H9 (cell line): ENCODE results near the gene DUSP10. TPM values are rescaled to one million over a fixed set of nuclear protein-coding genes. Genes with fewer than 3 reads are reported as not detected.

Experiments
- DNase-seq: peaks from one replicate; pipeline ENCODE4 v3.0.0-alpha.2; 2017
- H2AFZ ChIP-seq: one replicate; pipeline ENCODE4 v1.6.1; 2013; ENCODE audit warnings: mild to moderate bottlenecking, low read length, control low read depth, moderate library complexity
- H2AK5ac ChIP-seq: 2 replicates; pipeline ENCODE4 v1.6.1; 2013; ENCODE audit warnings: low read length, control low read depth, mixed read lengths; ENCODE audit not compliant: insufficient read length
- H2BK120ac ChIP-seq: one replicate; pipeline ENCODE4 v1.6.1; 2013; ENCODE audit warnings: low read depth, mild to moderate bottlenecking, low read length, control low read depth, inconsistent platforms; ENCODE audit not compliant: poor library complexity, severe bottlenecking
- H2BK12ac ChIP-seq: 2 replicates; pipeline ENCODE4 v1.6.1; 2013; ENCODE audit warnings: low read length, control low read depth, mixed read lengths, low read depth; ENCODE audit not compliant: insufficient read length
- H2BK15ac ChIP-seq: 2 replicates; pipeline ENCODE4 v1.6.1; 2013; ENCODE audit warnings: low read depth, low read length, control low read depth
- H2BK20ac ChIP-seq: one replicate; pipeline ENCODE4 v1.6.1; 2013; ENCODE audit warnings: low read depth, mild to moderate bottlenecking, low read length, control low read depth, inconsistent platforms; ENCODE audit not compliant: poor library complexity, severe bottlenecking
- H2BK5ac ChIP-seq: 2 replicates; pipeline ENCODE4 v1.6.1; 2013; ENCODE audit warnings: low read length, control low read depth, mixed read lengths; ENCODE audit not compliant: insufficient read length
- H3K14ac ChIP-seq: 2 replicates; pipeline ENCODE4 v1.6.1; 2013; ENCODE audit warnings: low read length, control low read depth; ENCODE audit not compliant: insufficient read depth
- H3K18ac ChIP-seq: 2 replicates; pipeline ENCODE4 v1.6.1; 2013; ENCODE audit warnings: low read depth, mild to moderate bottlenecking, mixed read lengths, low read length, control low read depth; ENCODE audit not compliant: insufficient read length
- H3K23ac ChIP-seq: 2 replicates; pipeline ENCODE4 v1.6.1; 2013; ENCODE audit warnings: low read length, control low read depth, mixed read lengths, low read depth; ENCODE audit not compliant: insufficient read length
- H3K23me2 ChIP-seq: 2 replicates; pipeline ENCODE4 v1.6.1; 2013; ENCODE audit warnings: low read depth, mild to moderate bottlenecking, mixed read lengths, low read length, control low read depth; ENCODE audit not compliant: insufficient read length, poor library complexity, severe bottlenecking
- H3K27ac ChIP-seq: 2 replicates; pipeline ENCODE4 v1.5.1; 2013; ENCODE audit warnings: low read length, control low read depth, mixed read lengths, low read depth; ENCODE audit not compliant: insufficient read length
- H3K27me3 ChIP-seq: 2 replicates; pipeline ENCODE4 v1.6.1; 2013; ENCODE audit warnings: low read length, control low read depth, inconsistent platforms; ENCODE audit not compliant: insufficient read depth
- H3K4ac ChIP-seq: 2 replicates; pipeline ENCODE4 v1.6.1; 2013; ENCODE audit warnings: low read depth, mild to moderate bottlenecking, control low read depth, inconsistent platforms, low read length, moderate library complexity
- H3K4me1 ChIP-seq: 2 replicates; pipeline ENCODE4 v1.6.1; 2013; ENCODE audit warnings: low read length, control low read depth, inconsistent platforms; ENCODE audit not compliant: insufficient read depth
- H3K4me2 ChIP-seq: 2 replicates; pipeline ENCODE4 v1.6.1; 2013; ENCODE audit warnings: low read length, control low read depth, mixed read lengths; ENCODE audit not compliant: insufficient read length, insufficient read depth
- H3K56ac ChIP-seq: 2 replicates; pipeline ENCODE4 v1.6.1; 2013; ENCODE audit warnings: low read depth, mild to moderate bottlenecking, mixed read lengths, low read length, control low read depth; ENCODE audit not compliant: insufficient read length
- H3K79me1 ChIP-seq: 2 replicates; pipeline ENCODE4 v1.6.1; 2013; ENCODE audit warnings: low read depth, mild to moderate bottlenecking, moderate library complexity, low read length, control low read depth, inconsistent platforms; ENCODE audit not compliant: insufficient read depth, poor library complexity, severe bottlenecking
- H3K79me2 ChIP-seq: 2 replicates; pipeline ENCODE4 v1.6.1; 2013; ENCODE audit warnings: low read length, control low read depth, inconsistent platforms; ENCODE audit not compliant: insufficient read depth
- H3K9ac ChIP-seq: 2 replicates; pipeline ENCODE4 v1.6.1; 2013; ENCODE audit warnings: low read length, control low read depth, mixed read lengths; ENCODE audit not compliant: insufficient read length; ENCODE audit errors: extremely low read depth
- H3K9me3 ChIP-seq: one replicate; pipeline ENCODE4 v1.6.1; 2013; ENCODE audit warnings: low read depth, low read length, inconsistent platforms; ENCODE audit not compliant: control insufficient read depth
- H3T11ph ChIP-seq: one replicate; pipeline ENCODE4 v1.6.1; 2013; ENCODE audit warnings: mild to moderate bottlenecking, low read length, control low read depth, inconsistent platforms
- H4K20me1 ChIP-seq: one replicate; pipeline ENCODE4 v1.6.1; 2013; ENCODE audit not compliant: control insufficient read depth, insufficient read length, insufficient read depth
- H4K5ac ChIP-seq: 2 replicates; pipeline ENCODE4 v1.6.1; 2013; ENCODE audit warnings: low read depth, mild to moderate bottlenecking, mixed read lengths, low read length, control low read depth; ENCODE audit not compliant: insufficient read length
- H4K8ac ChIP-seq: replicated peaks from 2 replicates; pipeline ENCODE4 v1.6.1; 2013; ENCODE audit warnings: low read length, control low read depth, mixed read lengths, low read depth; ENCODE audit not compliant: insufficient read length
- H4K91ac ChIP-seq: 2 replicates; pipeline ENCODE4 v1.6.1; 2013; ENCODE audit warnings: low read depth, mild to moderate bottlenecking, moderate library complexity, mixed read lengths, low read length, control low read depth; ENCODE audit not compliant: insufficient read length
- H3K27ac Mint-ChIP-seq, 3 experiments: 2 replicates in 2 of 3; 3 replicates in 1 of 3; pipeline ENCODE4 v1.8.0; 2020 to 2021; ENCODE audit warnings: mixed read lengths in 3 of 3, mild to moderate bottlenecking in 1 of 3, moderate library complexity in 1 of 3
- H3K27me3 Mint-ChIP-seq: 2 replicates; pipeline ENCODE4 v1.8.0; 2021; ENCODE audit warnings: low read depth, mild to moderate bottlenecking, moderate library complexity, mixed read lengths
- H3K36me3 Mint-ChIP-seq, 3 experiments: 2 replicates in 2 of 3; 3 replicates in 1 of 3; pipeline ENCODE4 v1.8.0; 2020 to 2021; ENCODE audit warnings: low read depth in 3 of 3, mixed read lengths in 3 of 3; ENCODE audit not compliant: insufficient read depth in 1 of 3
- H3K4me1 Mint-ChIP-seq, 2 experiments: 2 replicates each; pipeline ENCODE4 v1.8.0; 2020; ENCODE audit warnings: mixed read lengths in 2 of 2
- H3K4me3 Mint-ChIP-seq, 2 experiments: 2 replicates in 1 of 2; 3 replicates in 1 of 2; pipeline ENCODE4 v1.8.0; 2020 to 2021; ENCODE audit warnings: mild to moderate bottlenecking in 2 of 2, mixed read lengths in 2 of 2, moderate library complexity in 1 of 2
- H3K9me3 Mint-ChIP-seq, 2 experiments: 2 replicates in 1 of 2; 3 replicates in 1 of 2; pipeline ENCODE4 v1.8.0; 2020; ENCODE audit warnings: mild to moderate bottlenecking in 2 of 2, mixed read lengths in 2 of 2, moderate library complexity in 1 of 2
- WGBS: extraction: QIAGEN DNeasy Blood & Tissue Kit; methylation state at CpG from one replicate; pipeline ENCODE4 v1.1.7; 2013; ENCODE audit warnings: missing lambda C conversion rate, low lambda C conversion rate, mixed read lengths; ENCODE audit not compliant: insufficient read length; ENCODE audit errors: extremely low coverage; 5-methylcytosine and 5-hydroxymethylcytosine counted together
- total RNA-seq: library from RNA; stranded (reverse); gene quantifications from 2 replicates; pipeline ENCODE4 v1.2.1, GENCODE V29; 2021
- TF ChIP-seq, protein P1 (sequence below): fragments of 200-600 bp; sonication (generic); conservative IDR thresholded peaks from 3 replicates; pipeline ENCODE4 v1.8.0; 2021; ENCODE audit warnings: antibody characterized with exemption, mild to moderate bottlenecking

The DUSP10 gene
- total RNA-seq, 1 experiment from 2014 or later = 2.0 TPM

DNA sequence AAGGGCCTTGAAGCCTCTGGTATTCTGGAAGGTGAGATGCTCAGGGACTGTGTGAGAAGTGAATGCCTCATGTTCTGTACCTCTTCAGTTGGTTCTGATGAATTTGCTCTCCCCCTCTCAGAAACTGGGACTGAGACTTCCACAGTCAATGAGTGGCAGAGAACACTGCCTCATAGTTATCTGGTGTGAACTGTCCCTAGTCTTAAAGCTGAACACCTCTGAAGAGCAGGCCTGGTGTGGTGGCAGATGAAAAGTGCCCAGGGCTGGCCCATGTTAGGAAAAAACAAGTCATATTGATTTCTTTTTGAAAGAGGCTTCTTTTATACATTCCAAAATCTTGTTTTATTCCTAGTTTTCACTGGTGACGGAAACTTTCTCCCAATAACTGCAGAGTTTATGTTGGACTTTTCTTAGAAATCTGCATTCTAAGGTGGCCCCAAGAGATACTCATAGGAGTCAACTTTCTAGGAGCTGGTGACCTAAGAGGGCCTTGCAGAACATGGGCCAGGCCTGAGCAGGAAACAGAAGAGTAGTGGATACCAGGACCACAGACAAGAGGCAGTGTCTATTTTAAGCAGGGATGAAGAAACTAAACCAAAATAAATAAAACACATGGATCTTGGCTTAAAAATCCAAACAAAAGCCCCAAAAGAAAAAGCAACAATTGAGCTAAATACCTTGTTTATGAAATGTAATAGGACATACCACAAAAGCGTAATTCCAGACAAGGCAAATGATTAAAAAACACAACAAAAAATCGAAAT, 19.5 kb downstream of the DUSP10 start:
- no peaks in the 10 kb centered on the region for H3K79me2 ChIP-seq
- no peak overlapping the region for H4K8ac ChIP-seq
- WGBS = no CpG with 5 or more reads among the region's 3 CpGs
- no peak overlapping the region for H2BK15ac ChIP-seq
- no peak overlapping the region for H4K5ac ChIP-seq
- no peak overlapping the region for H2AFZ ChIP-seq
- H3K56ac ChIP-seq = no peak overlapping the region
- H3K9me3 Mint-ChIP-seq = peaks cover 19 to 20% of the 10 kb centered on the region in 2 experiments
- H4K20me1 ChIP-seq = no peaks in the 10 kb centered on the region
- H3K27ac Mint-ChIP-seq = no peak overlapping the region; a peak in 1 of 7 replicates
- no peak overlapping the region for H3K4ac ChIP-seq
- H2BK5ac ChIP-seq = no peak overlapping the region
- no peak overlapping the region for H3K18ac ChIP-seq
- no peaks in the 10 kb centered on the region for H3K23me2 ChIP-seq
- peaks cover 8% of the 10 kb centered on the region; the same call in 1 of the 2 replicates for H3K4me1 ChIP-seq
- no peak overlapping the region for H3K9ac ChIP-seq
- peaks cover 22 to 32% of the 10 kb centered on the region in 2 experiments for H3K4me1 Mint-ChIP-seq
- H2BK12ac ChIP-seq = no peak overlapping the region
- peaks cover 8% of the 10 kb centered on the region for H3K27me3 Mint-ChIP-seq
- no peak overlapping the region for H2BK20ac ChIP-seq
- no peaks in the 10 kb centered on the region for H3K79me1 ChIP-seq
- no peak overlapping the region for H2BK120ac ChIP-seq
- no peak overlapping the region for H3K4me2 ChIP-seq
- no peak for DNase-seq
- H2AK5ac ChIP-seq = no peak overlapping the region
- TF ChIP-seq, protein P1, sequence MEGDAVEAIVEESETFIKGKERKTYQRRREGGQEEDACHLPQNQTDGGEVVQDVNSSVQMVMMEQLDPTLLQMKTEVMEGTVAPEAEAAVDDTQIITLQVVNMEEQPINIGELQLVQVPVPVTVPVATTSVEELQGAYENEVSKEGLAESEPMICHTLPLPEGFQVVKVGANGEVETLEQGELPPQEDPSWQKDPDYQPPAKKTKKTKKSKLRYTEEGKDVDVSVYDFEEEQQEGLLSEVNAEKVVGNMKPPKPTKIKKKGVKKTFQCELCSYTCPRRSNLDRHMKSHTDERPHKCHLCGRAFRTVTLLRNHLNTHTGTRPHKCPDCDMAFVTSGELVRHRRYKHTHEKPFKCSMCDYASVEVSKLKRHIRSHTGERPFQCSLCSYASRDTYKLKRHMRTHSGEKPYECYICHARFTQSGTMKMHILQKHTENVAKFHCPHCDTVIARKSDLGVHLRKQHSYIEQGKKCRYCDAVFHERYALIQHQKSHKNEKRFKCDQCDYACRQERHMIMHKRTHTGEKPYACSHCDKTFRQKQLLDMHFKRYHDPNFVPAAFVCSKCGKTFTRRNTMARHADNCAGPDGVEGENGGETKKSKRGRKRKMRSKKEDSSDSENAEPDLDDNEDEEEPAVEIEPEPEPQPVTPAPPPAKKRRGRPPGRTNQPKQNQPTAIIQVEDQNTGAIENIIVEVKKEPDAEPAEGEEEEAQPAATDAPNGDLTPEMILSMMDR = no peak
- no peak overlapping the region for H3T11ph ChIP-seq
- H3K27me3 ChIP-seq = peaks cover 2% of the 10 kb centered on the region; the same call in 1 of the 2 replicates
- H4K91ac ChIP-seq = no peak overlapping the region
- no peaks in the 10 kb centered on the region for H3K9me3 ChIP-seq
- no peak overlapping the region for H3K14ac ChIP-seq
- H3K4me3 Mint-ChIP-seq = no peak overlapping the region
- H3K36me3 Mint-ChIP-seq = peaks cover 11 to 26% (median 26%) of the 10 kb centered on the region in 3 experiments
- H3K23ac ChIP-seq = no peak overlapping the region
- no peak overlapping the region for H3K27ac ChIP-seq
